ENCODE data around the gene C2CD2.

Gene C2CD2

GRCh38 chr21:41866274-41866809 lies 87.5 kb downstream of the C2CD2 start:
- no peak for DNase-seq (ENCODE audit: low read depth)

GRCh38 chr21:41865002-41865777 lies 88.6 kb downstream of the C2CD2 start:
- no peak for DNase-seq (ENCODE audit: low read depth)

DNA sequence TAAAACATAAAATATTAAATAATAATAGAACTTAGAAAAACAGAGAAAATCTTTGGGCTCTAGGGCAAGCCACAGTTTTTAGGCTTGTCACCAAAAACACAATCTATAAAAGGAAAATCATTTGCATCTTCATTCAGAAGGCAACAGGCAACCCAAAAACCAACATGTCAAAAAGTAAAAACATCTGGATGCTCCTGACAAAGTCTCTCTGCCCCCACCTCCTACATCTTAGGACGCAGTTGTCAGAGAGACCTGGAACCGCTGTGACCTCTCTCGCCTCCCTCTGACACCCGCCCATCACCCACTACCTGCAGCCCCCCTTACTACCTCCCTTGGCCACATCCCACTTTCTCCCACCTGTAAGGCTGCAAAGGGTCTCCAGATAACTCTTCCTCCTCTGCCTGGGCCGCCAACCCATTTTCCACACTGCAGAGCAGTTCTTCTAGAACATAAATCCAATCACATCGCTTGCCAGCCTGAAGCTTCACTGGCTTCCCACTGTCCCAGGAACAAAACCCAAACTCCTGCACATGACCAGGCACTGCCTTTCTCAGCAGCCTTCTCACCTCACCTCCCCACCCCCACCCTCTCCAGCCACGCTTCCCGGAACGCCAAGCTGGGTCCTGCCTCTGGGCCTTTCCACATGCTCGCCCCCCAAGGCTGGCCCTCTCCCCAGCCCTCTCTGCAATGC lies 89.4 kb downstream of the C2CD2 start:
- DNase-seq (ENCODE audit: low read depth) = no peak

DNA sequence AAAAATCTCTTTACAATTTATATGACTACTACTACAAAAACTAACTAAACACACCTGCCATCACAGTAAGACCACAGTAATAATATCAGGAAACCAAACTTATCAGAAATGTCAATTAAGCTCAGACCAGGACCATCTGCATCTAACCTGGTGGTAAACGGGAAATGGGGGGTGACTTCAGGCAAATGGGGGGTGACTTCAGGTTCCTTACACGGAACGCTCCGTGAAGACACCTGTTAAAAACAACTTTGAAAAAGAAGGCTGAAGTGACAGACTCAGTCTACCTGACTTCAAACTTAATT lies 90.4 kb downstream of the C2CD2 start:
- DNase-seq (ENCODE audit: low read depth) = no peak

- DNase-seq (ENCODE audit: low read depth) = no peak
These were observed 91.8 kb downstream of the C2CD2 start for GRCh38 chr21:41861987-41862386.

DNA sequence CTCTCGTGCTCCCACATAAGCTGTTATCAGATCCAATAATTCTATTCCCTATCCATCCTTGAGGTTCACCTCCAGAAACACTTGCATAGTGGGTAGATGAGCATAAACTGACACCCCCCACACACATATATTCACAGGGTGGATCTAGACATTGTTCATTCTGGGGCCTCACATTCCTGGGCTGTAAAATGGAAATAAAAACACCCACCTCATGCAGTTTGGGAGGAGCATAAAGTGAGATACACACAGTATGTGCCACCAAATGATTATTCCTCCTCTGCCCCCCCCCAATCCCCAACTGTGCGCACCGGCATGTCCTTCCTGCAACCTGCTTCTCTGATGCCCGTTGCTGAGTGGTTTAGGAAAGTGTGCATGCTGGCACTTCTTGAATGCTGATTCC lies 92.6 kb downstream of the C2CD2 start:
- no peak for DNase-seq (ENCODE audit: low read depth)

DNA sequence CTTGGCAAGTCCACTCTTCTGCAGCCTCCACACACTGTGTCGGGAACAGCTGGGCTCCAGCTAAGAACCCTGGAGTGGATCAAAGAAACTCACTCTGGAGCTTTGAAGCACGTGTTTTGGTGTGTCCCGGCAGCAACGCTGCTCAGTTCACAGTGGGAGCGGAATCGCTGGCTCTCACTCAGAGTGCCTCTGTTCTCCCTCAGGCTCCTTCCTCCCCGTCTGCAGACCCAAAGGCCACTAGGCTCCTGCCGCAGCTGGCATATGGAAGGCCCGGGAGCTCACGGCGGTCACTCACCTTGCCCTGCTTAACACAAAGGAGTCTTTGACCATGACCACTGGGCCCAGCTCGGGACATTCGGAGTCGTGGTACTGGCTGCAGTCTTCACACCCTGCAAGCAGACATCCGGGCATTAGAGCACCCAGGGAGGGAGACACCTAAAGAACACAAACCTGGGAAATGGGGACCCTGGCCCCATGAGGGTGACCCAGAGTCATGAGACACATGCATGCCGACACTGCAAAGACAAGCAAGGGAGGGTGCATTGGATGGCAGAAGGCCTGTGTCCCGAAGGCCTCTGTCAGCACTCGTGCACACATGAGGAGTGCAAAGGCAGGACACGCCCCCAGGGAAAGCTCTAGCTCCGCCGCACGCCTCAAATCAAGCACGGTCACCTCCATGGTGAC lies 94.4 kb downstream of the C2CD2 start:
- no peak for DNase-seq (ENCODE audit: low read depth)

DNA sequence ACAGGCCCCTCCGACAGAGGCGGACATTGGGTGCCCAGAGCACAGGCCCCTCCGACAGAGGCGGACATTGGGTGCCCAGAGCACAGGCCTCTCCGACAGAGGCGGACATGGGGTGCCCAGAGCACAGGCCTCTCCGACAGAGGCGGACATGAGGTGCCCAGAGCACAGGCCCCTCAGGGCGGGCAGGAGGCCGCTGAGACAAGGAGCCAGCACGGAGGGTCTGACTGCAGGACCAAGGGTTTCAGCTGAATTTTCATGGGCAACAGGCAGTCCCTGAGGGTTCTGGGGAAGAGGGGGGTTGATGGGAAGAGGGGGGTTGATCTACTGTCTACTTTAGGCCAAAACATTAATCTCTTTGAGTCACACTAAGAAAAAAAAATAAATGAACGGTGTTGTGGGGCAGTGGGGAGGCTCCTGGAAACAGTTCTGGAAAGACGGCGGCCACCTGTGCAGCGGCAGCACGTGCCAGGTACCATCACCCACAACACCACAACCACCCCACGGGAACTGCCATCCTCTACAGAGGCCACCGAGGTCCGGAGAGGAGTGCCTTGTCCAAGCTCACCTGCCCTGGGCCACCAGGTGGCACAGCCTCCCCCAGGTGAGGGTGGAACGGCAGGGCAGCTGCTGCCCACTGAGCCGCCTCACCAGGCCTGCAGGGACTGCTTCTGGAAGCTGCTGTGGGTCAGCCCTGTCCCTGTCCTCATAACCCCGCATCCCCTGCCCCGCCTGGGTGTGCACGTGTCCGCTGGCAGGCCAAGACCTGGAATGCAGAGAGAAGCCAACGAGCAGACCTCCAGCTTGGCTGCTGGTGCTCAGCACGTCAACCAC lies 95.1 kb downstream of the C2CD2 start:
- no peak for DNase-seq (ENCODE audit: low read depth)

DNA sequence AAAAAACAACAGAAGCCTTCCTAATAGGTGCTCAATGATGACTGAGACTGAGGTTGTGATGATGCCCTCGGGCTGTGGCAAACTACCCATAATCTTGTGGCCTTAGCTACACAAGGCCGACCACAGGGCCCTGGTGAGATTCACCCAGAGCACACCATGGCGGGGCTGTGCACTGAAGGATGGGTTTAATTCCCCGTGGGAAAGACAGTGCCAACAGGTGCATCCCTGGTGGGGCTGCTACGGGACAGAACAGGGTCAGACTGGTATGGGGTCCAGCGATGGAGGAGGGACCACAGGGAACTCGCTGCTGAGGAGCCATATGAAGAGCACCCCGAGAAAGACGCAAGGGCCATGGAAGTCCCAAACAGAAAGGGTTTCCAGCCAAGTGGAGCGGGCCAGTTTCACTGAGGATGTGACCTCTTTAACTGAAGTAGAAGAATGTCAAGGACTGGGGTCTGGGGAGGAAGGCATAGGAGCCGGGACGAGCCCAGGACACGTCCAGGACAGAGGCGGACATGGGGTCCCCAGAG lies 96.0 kb downstream of the C2CD2 start:
- DNase-seq (ENCODE audit: low read depth) = no peak

DNA sequence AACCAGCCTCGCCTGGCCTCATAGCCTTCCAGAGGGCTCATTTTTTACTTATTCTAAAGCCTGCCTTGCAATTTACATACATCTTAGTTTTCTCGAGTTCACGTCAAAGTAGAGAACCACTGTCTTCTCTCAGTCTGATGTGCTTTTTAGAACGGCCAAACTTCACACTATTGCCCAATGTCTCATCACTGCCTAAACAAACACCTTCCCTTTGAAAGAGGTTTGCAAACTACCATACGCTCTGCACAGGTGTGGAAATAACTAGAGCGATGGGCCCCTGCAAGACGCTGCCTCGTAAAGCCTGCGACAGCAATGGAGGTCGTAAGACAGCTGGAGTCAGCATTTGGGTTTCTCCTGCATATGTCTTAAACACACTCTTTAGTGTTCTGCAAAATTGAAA lies 97.2 kb downstream of the C2CD2 start:
- DNase-seq (ENCODE audit: low read depth) = no peak

GRCh38 chr21:41854426-41854995 lies 99.3 kb downstream of the C2CD2 start:
- DNase-seq (ENCODE audit: low read depth) = no peak

- DNase-seq (ENCODE audit: low read depth) = no peak
These were observed 100.9 kb downstream of the C2CD2 start for GRCh38 chr21:41852929-41853320.

DNA sequence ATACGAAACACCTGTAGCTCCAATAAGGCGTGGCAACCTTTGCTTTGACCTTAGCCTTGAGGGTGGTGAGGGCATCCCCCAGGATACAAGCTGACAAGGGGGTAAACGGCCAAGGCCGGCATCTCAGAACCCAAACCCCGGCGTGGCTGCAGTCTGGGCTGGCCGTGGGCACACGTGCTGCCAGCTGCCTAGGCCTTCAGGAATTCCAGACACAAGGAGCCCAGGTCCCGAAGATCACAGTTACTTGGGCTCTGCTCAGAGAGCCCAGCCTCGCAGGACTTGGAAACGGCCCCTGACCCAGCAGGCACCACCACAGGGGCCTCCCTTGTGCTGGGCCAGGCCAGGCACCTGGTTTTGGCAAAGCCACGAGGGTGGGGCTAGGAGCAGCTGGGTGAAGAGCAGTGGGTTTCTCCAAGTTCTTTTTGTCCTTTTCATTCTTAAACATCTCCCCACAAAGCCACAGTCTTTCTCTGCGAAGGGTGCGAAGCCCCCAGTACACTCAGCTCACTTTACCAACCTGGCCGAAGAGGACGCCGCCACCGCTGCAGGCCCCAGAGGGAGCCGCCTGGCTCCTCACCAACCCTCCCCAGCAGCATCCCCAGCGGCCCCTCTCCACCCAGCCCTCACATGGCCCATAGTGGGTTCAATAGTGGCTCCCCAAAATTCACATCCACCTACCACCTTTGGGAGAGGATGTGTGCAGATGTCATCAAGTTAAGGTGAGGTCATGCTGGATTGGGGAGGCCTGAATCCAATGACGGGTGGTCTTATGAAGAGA lies 101.5 kb downstream of the C2CD2 start:
- no peak for DNase-seq (ENCODE audit: low read depth)

GRCh38 chr21:41851090-41851790 lies 102.6 kb downstream of the C2CD2 start:
- no peak for DNase-seq (ENCODE audit: low read depth)

GRCh38 chr21:41850085-41850484 lies 103.7 kb downstream of the C2CD2 start:
- no peak for DNase-seq (ENCODE audit: low read depth)

DNA sequence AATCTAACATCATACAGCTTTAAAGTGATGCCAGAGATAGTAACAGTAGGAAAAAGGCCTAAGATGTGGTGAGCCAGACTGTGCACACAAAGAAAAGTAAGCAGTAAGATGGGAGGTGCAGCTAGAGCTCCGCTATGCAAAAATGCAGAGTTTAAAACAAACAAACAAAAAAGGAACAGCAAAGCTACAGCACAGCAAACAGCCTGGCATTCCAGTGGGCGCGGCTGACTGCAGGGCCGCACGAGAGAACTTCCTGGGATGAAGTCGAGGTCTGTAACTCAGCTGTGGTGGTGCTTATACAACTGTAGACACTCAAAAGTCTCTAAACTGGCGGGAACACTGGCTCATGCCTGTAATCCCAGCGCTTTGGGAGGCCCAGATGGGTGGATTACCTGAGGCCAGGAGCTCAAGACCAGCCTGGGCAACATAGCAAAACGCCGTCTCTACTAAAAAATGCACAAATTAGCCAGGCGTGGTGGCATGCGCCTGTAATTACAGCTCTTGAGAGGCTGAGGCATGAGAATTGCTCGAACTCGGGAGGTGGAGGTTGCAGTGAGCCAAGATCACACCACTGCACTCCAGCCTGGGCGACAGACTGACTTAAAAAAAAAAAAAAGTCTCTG lies 104.7 kb downstream of the C2CD2 start:
- no peak for DNase-seq (ENCODE audit: low read depth)

GRCh38 chr21:41848533-41848932 lies 105.3 kb downstream of the C2CD2 start:
- DNase-seq (ENCODE audit: low read depth) = no peak

- DNase-seq (ENCODE audit: low read depth) = peak; percentile 9
These were observed 106.6 kb downstream of the C2CD2 start for GRCh38 chr21:41847066-41847804.

DNA sequence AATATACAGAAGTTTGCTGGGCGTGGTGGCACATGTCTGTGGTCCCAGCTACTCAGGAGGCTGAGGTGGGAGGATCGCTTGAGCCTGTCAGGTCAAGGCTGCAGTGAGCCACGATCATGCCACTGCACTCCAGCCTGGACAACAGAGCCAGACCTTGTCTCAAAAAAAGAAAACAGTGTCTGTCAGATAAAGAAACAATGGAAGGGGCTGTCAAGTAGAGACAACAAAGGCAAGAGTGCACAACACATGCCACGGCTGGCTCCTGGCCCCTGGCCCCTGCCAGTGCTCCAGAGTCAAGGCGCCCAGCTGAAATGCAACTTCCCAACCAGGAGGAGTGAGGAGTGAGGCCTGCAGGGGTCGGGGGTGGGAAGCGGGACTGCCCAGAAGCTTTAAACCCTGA lies 107.3 kb downstream of the C2CD2 start:
- DNase-seq (ENCODE audit: low read depth) = no peak

Measured in GM04504 (cell line).